Measurements from ENCODE around the gene NDUFS4.

- TF ChIP-seq, protein P1, sequence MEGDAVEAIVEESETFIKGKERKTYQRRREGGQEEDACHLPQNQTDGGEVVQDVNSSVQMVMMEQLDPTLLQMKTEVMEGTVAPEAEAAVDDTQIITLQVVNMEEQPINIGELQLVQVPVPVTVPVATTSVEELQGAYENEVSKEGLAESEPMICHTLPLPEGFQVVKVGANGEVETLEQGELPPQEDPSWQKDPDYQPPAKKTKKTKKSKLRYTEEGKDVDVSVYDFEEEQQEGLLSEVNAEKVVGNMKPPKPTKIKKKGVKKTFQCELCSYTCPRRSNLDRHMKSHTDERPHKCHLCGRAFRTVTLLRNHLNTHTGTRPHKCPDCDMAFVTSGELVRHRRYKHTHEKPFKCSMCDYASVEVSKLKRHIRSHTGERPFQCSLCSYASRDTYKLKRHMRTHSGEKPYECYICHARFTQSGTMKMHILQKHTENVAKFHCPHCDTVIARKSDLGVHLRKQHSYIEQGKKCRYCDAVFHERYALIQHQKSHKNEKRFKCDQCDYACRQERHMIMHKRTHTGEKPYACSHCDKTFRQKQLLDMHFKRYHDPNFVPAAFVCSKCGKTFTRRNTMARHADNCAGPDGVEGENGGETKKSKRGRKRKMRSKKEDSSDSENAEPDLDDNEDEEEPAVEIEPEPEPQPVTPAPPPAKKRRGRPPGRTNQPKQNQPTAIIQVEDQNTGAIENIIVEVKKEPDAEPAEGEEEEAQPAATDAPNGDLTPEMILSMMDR (IDR thresholded peaks at IDR 0.05; ENCODE audit: low read depth, low read length) = no peak
- TF ChIP-seq POLR2A (IDR thresholded peaks at IDR 0.05; ENCODE audit: extremely low read depth, insufficient read length) (no peak), MYC (IDR thresholded peaks at IDR 0.05; ENCODE audit: low read depth, low read length) (no peak)
- TF ChIP-seq, protein P2, sequence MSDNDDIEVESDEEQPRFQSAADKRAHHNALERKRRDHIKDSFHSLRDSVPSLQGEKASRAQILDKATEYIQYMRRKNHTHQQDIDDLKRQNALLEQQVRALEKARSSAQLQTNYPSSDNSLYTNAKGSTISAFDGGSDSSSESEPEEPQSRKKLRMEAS (IDR thresholded peaks at IDR 0.05; ENCODE audit: low read depth, low read length) = no peak
Observed at GRCh38 chr5:53601570-53601969, 41.1 kb downstream of the NDUFS4 start.

Data from NB4 (cell line).